ENCODE results near the gene SPTBN1. TPM values are rescaled to one million over a fixed set of nuclear protein-coding genes. Genes with fewer than 3 reads are reported as not detected.

The SPTBN1 gene
- total and polyA plus RNA-seq, 2 experiments from 2014 or later = 58.1 to 204 TPM

- H3K4me1 ChIP-seq (ENCODE audit: insufficient read depth) = peaks cover 7% of the 10 kb centered on the region
- no peaks in the 10 kb centered on the region for H3K9me2 ChIP-seq (ENCODE audit: insufficient read depth)
- H3K36me3 Mint-ChIP-seq (ENCODE audit: low read depth) = peaks cover 59% of the 10 kb centered on the region
Measured at GRCh38 chr2:54667726-54668650, 211.9 kb downstream of the SPTBN1 start.

More at GRCh38 chr2:54667726-54668650, 211.9 kb downstream of the SPTBN1 start:
- Histone ChIP-seq H3K4me3 (no peak overlapping the region), H3K27ac (ENCODE audit: low read depth) (no peak overlapping the region), H3K36me3 (ENCODE audit: insufficient read depth) (peaks cover 31% of the 10 kb centered on the region), H3K79me2 (replicated peaks; ENCODE audit: insufficient read depth) (no peaks in the 10 kb centered on the region; the same call in 1 of the 2 replicates), H3K4me2 (no peak overlapping the region), H4K20me1 (replicated peaks; ENCODE audit: insufficient read depth) (peaks cover 9% of the 10 kb centered on the region), H3K27me3 (ENCODE audit: insufficient read depth) (no peaks in the 10 kb centered on the region), H3F3A (replicated peaks; ENCODE audit: low read depth) (0 out of 2 replicates have a peak, but pooled peaks cover 6% of the 10 kb centered on the region), H2AFZ (no peak overlapping the region)
- DNase-seq (ENCODE audit: low spot score) = no peak
- ATAC-seq = no peak
- H3K27me3 Mint-ChIP-seq (ENCODE audit: insufficient read depth, low read depth, poor library complexity) = no peaks in the 10 kb centered on the region
- H3K4me3 Mint-ChIP-seq = no peak overlapping the region
- H3K27ac Mint-ChIP-seq = no peak overlapping the region
- H3K9me3 Mint-ChIP-seq = no peaks in the 10 kb centered on the region
- TF ChIP-seq, protein P1, sequence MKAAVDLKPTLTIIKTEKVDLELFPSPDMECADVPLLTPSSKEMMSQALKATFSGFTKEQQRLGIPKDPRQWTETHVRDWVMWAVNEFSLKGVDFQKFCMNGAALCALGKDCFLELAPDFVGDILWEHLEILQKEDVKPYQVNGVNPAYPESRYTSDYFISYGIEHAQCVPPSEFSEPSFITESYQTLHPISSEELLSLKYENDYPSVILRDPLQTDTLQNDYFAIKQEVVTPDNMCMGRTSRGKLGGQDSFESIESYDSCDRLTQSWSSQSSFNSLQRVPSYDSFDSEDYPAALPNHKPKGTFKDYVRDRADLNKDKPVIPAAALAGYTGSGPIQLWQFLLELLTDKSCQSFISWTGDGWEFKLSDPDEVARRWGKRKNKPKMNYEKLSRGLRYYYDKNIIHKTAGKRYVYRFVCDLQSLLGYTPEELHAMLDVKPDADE (IDR thresholded peaks at IDR 0.05) = no peak
- no peak for TF ChIP-seq JUNB (IDR thresholded peaks at IDR 0.05; ENCODE audit: unreplicated experiment)
- TF ChIP-seq, protein P2, sequence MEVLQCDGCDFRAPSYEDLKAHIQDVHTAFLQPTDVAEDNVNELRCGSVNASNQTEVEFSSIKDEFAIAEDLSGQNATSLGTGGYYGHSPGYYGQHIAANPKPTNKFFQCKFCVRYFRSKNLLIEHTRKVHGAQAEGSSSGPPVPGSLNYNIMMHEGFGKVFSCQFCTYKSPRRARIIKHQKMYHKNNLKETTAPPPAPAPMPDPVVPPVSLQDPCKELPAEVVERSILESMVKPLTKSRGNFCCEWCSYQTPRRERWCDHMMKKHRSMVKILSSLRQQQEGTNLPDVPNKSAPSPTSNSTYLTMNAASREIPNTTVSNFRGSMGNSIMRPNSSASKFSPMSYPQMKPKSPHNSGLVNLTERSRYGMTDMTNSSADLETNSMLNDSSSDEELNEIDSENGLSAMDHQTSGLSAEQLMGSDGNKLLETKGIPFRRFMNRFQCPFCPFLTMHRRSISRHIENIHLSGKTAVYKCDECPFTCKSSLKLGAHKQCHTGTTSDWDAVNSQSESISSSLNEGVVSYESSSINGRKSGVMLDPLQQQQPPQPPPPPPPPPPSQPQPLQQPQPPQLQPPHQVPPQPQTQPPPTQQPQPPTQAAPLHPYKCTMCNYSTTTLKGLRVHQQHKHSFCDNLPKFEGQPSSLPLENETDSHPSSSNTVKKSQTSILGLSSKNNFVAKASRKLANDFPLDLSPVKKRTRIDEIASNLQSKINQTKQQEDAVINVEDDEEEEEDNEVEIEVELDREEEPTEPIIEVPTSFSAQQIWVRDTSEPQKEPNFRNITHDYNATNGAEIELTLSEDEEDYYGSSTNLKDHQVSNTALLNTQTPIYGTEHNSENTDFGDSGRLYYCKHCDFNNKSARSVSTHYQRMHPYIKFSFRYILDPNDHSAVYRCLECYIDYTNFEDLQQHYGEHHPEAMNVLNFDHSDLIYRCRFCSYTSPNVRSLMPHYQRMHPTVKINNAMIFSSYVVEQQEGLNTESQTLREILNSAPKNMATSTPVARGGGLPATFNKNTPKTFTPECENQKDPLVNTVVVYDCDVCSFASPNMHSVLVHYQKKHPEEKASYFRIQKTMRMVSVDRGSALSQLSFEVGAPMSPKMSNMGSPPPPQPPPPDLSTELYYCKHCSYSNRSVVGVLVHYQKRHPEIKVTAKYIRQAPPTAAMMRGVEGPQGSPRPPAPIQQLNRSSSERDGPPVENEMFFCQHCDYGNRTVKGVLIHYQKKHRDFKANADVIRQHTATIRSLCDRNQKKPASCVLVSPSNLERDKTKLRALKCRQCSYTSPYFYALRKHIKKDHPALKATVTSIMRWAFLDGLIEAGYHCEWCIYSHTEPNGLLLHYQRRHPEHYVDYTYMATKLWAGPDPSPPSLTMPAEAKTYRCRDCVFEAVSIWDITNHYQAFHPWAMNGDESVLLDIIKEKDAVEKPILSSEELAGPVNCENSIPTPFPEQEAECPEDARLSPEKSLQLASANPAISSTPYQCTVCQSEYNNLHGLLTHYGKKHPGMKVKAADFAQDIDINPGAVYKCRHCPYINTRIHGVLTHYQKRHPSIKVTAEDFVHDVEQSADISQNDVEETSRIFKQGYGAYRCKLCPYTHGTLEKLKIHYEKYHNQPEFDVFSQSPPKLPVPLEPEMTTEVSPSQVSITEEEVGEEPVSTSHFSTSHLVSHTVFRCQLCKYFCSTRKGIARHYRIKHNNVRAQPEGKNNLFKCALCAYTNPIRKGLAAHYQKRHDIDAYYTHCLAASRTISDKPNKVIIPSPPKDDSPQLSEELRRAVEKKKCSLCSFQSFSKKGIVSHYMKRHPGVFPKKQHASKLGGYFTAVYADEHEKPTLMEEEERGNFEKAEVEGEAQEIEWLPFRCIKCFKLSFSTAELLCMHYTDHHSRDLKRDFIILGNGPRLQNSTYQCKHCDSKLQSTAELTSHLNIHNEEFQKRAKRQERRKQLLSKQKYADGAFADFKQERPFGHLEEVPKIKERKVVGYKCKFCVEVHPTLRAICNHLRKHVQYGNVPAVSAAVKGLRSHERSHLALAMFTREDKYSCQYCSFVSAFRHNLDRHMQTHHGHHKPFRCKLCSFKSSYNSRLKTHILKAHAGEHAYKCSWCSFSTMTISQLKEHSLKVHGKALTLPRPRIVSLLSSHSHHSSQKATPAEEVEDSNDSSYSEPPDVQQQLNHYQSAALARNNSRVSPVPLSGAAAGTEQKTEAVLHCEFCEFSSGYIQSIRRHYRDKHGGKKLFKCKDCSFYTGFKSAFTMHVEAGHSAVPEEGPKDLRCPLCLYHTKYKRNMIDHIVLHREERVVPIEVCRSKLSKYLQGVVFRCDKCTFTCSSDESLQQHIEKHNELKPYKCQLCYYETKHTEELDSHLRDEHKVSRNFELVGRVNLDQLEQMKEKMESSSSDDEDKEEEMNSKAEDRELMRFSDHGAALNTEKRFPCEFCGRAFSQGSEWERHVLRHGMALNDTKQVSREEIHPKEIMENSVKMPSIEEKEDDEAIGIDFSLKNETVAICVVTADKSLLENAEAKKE (CRISPR knock-in tag; IDR thresholded peaks at IDR 0.05) = no peak
- no peak for TF ChIP-seq STAT1 (IDR thresholded peaks at IDR 0.05; ENCODE audit: unreplicated experiment)
- TF ChIP-seq ZNF114 (CRISPR knock-in tag; IDR thresholded peaks at IDR 0.05) = no peak
- H3K4me1 Mint-ChIP-seq = peaks cover 13% of the 10 kb centered on the region; the same call in 2 of the 3 replicates

All from GM23338 (cell line).